Testis (tissue), 2 donors: ENCODE data around the gene KCTD1.

Experiments used
- POLR2A ChIP-seq: fragments of 450-650 bp; IDR thresholded peaks from one replicate; pipeline ENCODE4 v1.6.1; 2017; ENCODE audit warnings: antibody characterized with exemption, mild to moderate bottlenecking, moderate library complexity
- TF ChIP-seq, protein P1 (sequence below), 3 experiments: fragments of 450-650 bp in 2 of 3; fragments of 200-600 bp in 1 of 3; sonication (generic) in 1 of 3; IDR thresholded peaks; one replicate each; pipeline ENCODE4 v1.5.1; 2016 to 2019; ENCODE audit warnings: antibody characterized with exemption in 3 of 3, mild to moderate bottlenecking in 2 of 3, moderate library complexity in 1 of 3

DNA sequence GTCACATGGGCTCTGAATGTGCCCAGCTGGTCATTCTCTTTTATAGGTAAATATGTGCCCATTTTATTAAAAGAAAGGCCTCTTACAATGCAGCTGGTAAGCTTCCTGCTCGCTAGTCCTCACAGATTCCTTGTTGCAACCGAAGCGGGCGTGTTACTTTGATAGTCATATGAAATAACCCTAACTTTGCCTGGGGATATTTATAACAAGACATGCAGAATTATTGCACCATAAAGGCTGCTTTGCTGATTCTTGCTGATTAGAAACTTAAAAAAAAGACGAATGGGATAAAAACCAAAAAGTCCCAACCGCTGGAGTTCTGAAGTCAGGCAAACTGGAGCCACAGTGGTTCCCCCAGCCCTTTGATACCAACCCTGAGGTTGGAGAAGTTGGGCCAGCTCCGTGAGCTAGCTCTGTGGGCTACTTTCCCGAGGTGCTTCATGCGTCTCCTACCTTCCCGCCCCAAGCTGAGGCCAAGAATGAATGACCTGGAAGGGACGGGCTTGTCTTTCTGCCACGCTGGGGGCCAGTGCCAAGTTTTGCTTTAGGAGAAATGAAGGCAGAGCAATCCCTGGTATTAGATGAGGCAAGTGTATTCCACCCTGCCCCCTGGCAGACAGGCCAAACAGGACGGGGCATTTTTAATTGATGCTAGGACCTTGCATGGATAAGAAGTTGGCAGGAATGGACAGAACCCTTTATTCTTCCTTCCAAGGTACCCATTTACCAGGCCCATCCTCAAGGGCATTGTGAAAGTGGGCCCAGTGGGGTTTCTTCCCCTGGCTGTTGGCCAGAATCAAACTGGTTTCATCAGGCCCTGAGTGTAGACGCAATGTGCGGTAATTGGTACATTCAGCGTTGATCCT lies 140.4 kb downstream of the KCTD1 start:
- TF ChIP-seq, protein P1, sequence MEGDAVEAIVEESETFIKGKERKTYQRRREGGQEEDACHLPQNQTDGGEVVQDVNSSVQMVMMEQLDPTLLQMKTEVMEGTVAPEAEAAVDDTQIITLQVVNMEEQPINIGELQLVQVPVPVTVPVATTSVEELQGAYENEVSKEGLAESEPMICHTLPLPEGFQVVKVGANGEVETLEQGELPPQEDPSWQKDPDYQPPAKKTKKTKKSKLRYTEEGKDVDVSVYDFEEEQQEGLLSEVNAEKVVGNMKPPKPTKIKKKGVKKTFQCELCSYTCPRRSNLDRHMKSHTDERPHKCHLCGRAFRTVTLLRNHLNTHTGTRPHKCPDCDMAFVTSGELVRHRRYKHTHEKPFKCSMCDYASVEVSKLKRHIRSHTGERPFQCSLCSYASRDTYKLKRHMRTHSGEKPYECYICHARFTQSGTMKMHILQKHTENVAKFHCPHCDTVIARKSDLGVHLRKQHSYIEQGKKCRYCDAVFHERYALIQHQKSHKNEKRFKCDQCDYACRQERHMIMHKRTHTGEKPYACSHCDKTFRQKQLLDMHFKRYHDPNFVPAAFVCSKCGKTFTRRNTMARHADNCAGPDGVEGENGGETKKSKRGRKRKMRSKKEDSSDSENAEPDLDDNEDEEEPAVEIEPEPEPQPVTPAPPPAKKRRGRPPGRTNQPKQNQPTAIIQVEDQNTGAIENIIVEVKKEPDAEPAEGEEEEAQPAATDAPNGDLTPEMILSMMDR (IDR thresholded peaks at IDR 0.05): no peak
- TF ChIP-seq POLR2A: no peak
